IMR-90 (cell line): ENCODE data around the gene MOB1A. TPM values are rescaled to one million over a fixed set of nuclear protein-coding genes. Genes with fewer than 3 reads are reported as not detected.

ENCODE experiments used
- ATAC-seq: fragments of 200-7000 bp; cut with Tn5 transposase; 2 replicates; pipeline ENCODE4 v1.9.1; 2020; ENCODE audit warnings: low read depth, mild to moderate bottlenecking, moderate library complexity
- BruUV-seq: library from RNA; stranded (reverse); fragments of 400-500 nt; replicated peaks from 2 replicates; lab custom pipeline; 2021; lab: Mats Ljungman, UMichigan
- CTCF ChIA-PET: fragments of 300-600 bp; formaldehyde crosslinking; extraction: SDS; loops from one replicate; lab custom pipeline; 2021; ENCODE audit warnings: antibody characterized with exemption; lab: Yijun Ruan, JAX
- POLR2A ChIA-PET: fragments of 300-600 bp; sonication (Branson Sonifier 250); formaldehyde crosslinking; loops from one replicate; lab custom pipeline; 2022; ENCODE audit warnings: antibody characterized with exemption; ENCODE audit not compliant: unreplicated experiment; lab: Charles Lee
- DNase-seq: peaks from one replicate; pipeline ENCODE4 v3.0.0; 2013
- H2AFZ ChIP-seq: replicated peaks from 2 replicates; pipeline ENCODE3; 2013; ENCODE audit warnings: low read length, mild to moderate bottlenecking; ENCODE audit not compliant: poor library complexity
- H2AK5ac ChIP-seq: 2 replicates; pipeline ENCODE4 v1.6.1; 2013; ENCODE audit warnings: low read depth, low read length, inconsistent platforms
- H2AK9ac ChIP-seq: replicated peaks from 2 replicates; pipeline ENCODE3; 2013; ENCODE audit warnings: mild to moderate bottlenecking, low read depth, low read length, moderate library complexity; ENCODE audit not compliant: poor library complexity
- H2BK120ac ChIP-seq: 2 replicates; pipeline ENCODE4 v1.6.1; 2013; ENCODE audit warnings: low read depth, low read length, inconsistent platforms
- H2BK15ac ChIP-seq: 3 replicates; pipeline ENCODE4 v1.6.1; 2013; ENCODE audit warnings: low read depth, low read length, inconsistent platforms
- H2BK20ac ChIP-seq: 2 replicates; pipeline ENCODE4 v1.6.1; 2013; ENCODE audit warnings: low read depth, mild to moderate bottlenecking, inconsistent platforms, low read length, moderate library complexity
- H2BK5ac ChIP-seq: 2 replicates; pipeline ENCODE4 v1.6.1; 2013; ENCODE audit warnings: mild to moderate bottlenecking, low read depth, low read length, inconsistent platforms; ENCODE audit not compliant: poor library complexity, severe bottlenecking
- H3K14ac ChIP-seq: replicated peaks from 2 replicates; pipeline ENCODE4 v1.6.1; 2013; ENCODE audit warnings: low read depth, low read length, inconsistent platforms
- H3K18ac ChIP-seq: 2 replicates; pipeline ENCODE4 v1.6.1; 2013; ENCODE audit warnings: low read depth, low read length, control low read depth
- H3K23ac ChIP-seq: 2 replicates; pipeline ENCODE4 v1.6.1; 2013; ENCODE audit warnings: low read depth, low read length, inconsistent platforms
- H3K27ac ChIP-seq: 2 replicates; pipeline ENCODE4 v1.5.1; 2013; ENCODE audit warnings: mild to moderate bottlenecking, control low read depth, low read length; ENCODE audit not compliant: insufficient read depth
- H3K27me3 ChIP-seq: 2 replicates; pipeline ENCODE4 v1.6.1; 2013; ENCODE audit warnings: low read length; ENCODE audit not compliant: control insufficient read depth, insufficient read depth
- H3K36me3 ChIP-seq: 2 replicates; pipeline ENCODE4 v1.6.1; 2013; ENCODE audit warnings: low read length, mixed read lengths; ENCODE audit not compliant: control insufficient read depth, insufficient read depth
- H3K4ac ChIP-seq: 2 replicates; pipeline ENCODE4 v1.6.1; 2013; ENCODE audit warnings: low read depth, low read length, inconsistent platforms
- H3K4me1 ChIP-seq: 2 replicates; pipeline ENCODE4 v1.6.1; 2013; ENCODE audit warnings: low read length, mixed read lengths; ENCODE audit not compliant: control insufficient read depth, insufficient read depth
- H3K4me2 ChIP-seq: 2 replicates; pipeline ENCODE4 v1.6.1; 2013; ENCODE audit warnings: low read depth, mild to moderate bottlenecking, control low read depth, low read length, moderate library complexity
- H3K4me3 ChIP-seq: 2 replicates; pipeline ENCODE4 v1.5.1; 2013; ENCODE audit warnings: low read depth, mild to moderate bottlenecking, control low read depth, low read length, moderate library complexity; ENCODE audit not compliant: insufficient read depth
- H3K56ac ChIP-seq: 2 replicates; pipeline ENCODE4 v1.6.1; 2013; ENCODE audit warnings: low read length, inconsistent platforms; ENCODE audit not compliant: insufficient read depth; ENCODE audit errors: extremely low read depth
- H3K79me1 ChIP-seq, 2 experiments: 2 replicates each; pipeline ENCODE4 v1.6.1; 2013; ENCODE audit warnings: low read length in 2 of 2, inconsistent platforms in 1 of 2, low read depth in 1 of 2
- H3K9ac ChIP-seq: 2 replicates; pipeline ENCODE4 v1.6.1; 2013; ENCODE audit warnings: low read depth, low read length, control low read depth
- H3K9me1 ChIP-seq: 2 replicates; pipeline ENCODE4 v1.6.1; 2013; ENCODE audit warnings: low read length, inconsistent platforms; ENCODE audit not compliant: insufficient read depth
- H3K9me3 ChIP-seq: 2 replicates; pipeline ENCODE4 v1.6.1; 2013; ENCODE audit warnings: low read length; ENCODE audit not compliant: control insufficient read depth, insufficient read depth
- H4K20me1 ChIP-seq: 2 replicates; pipeline ENCODE4 v1.6.1; 2013; ENCODE audit warnings: low read length, inconsistent platforms; ENCODE audit not compliant: insufficient read depth
- H4K5ac ChIP-seq: 2 replicates; pipeline ENCODE4 v1.6.1; 2013; ENCODE audit warnings: mild to moderate bottlenecking, low read depth, low read length, control low read depth
- H4K8ac ChIP-seq, 2 experiments: 2 replicates each; pipeline ENCODE4 v1.6.1; 2013; ENCODE audit warnings: low read depth in 2 of 2, low read length in 2 of 2, control low read depth in 1 of 2, inconsistent platforms in 1 of 2
- H4K91ac ChIP-seq: 2 replicates; pipeline ENCODE4 v1.6.1; 2013; ENCODE audit warnings: low read depth, low read length, inconsistent platforms; ENCODE audit not compliant: insufficient read depth
- BHLHE40 ChIP-seq: fragments of 150-350 bp; IDR thresholded peaks from 2 replicates; pipeline ENCODE4 v1.6.1; 2016; ENCODE audit warnings: mild to moderate bottlenecking, low read depth, low read length
- CEBPB ChIP-seq: IDR thresholded peaks from 2 replicates; pipeline ENCODE4 v1.6.1; 2012; ENCODE audit warnings: low read depth, low read length, improper control_type of control experiment
- CHD1 ChIP-seq: IDR thresholded peaks from 2 replicates; pipeline ENCODE4 v1.6.1; 2012; ENCODE audit warnings: low read depth, low read length, improper control_type of control experiment
- FOS ChIP-seq: fragments of 150-350 bp; IDR thresholded peaks from 2 replicates; pipeline ENCODE4 v1.6.1; 2016; ENCODE audit warnings: low read depth, low read length
- MAFK ChIP-seq: IDR thresholded peaks from 2 replicates; pipeline ENCODE4 v1.6.1; 2012; ENCODE audit warnings: low read depth, low read length, improper control_type of control experiment
- MXI1 ChIP-seq: IDR thresholded peaks from 2 replicates; pipeline ENCODE4 v1.6.1; 2012; ENCODE audit warnings: low read depth, mild to moderate bottlenecking, low read length, moderate library complexity, borderline replicate concordance
- POLR2A ChIP-seq: IDR thresholded peaks from 2 replicates; pipeline ENCODE4 v1.6.1; 2012; ENCODE audit warnings: mild to moderate bottlenecking, low read depth, low read length
- RCOR1 ChIP-seq: IDR thresholded peaks from 2 replicates; pipeline ENCODE4 v1.6.1; 2012; ENCODE audit warnings: mild to moderate bottlenecking, low read length, improper control_type of control experiment; ENCODE audit not compliant: insufficient replicate concordance
- RFX5 ChIP-seq: IDR thresholded peaks from 2 replicates; pipeline ENCODE4 v1.8.0; 2012; ENCODE audit warnings: low read depth, mild to moderate bottlenecking, low read length, moderate library complexity
- SMC3 ChIP-seq: fragments of 150-350 bp; IDR thresholded peaks from 2 replicates; pipeline ENCODE4 v1.6.1; 2016; ENCODE audit warnings: low read depth, mild to moderate bottlenecking, antibody characterized with exemption, low read length, moderate library complexity
- WGBS, 2 experiments: methylation state at CpG; one replicate each; pipeline versions ENCODE4 v1.1.5 to v1.1.7; 2013; ENCODE audit warnings: missing lambda C conversion rate in 2 of 2; ENCODE audit not compliant: insufficient read length in 1 of 2; ENCODE audit errors: extremely low coverage in 2 of 2; 5-methylcytosine and 5-hydroxymethylcytosine counted together
- dilution Hi-C: fragments of 300-500 bp; cut with HindIII; formaldehyde crosslinking; loops from one replicate; pipeline ENCODE4 v1.14.3; 2018; ENCODE audit warnings: low sequenced_read_pairs; ENCODE audit not compliant: unreplicated experiment
- in situ Hi-C: fragments of 300-500 bp; cut with MboI; formaldehyde crosslinking; loops from 3 replicates; pipeline ENCODE4 v1.14.3; 2019; ENCODE audit warnings: low sequenced_read_pairs, inconsistent platforms, mixed read lengths
- intact Hi-C: fragments of 100-400 bp; cut with micrococcal nuclease; formaldehyde crosslinking; loops from 2 replicates; pipeline ENCODE4 v1.10.0; 2022
- polyA plus RNA-seq, 3 experiments: library from polyadenylated mRNA; depleted of rRNA; stranded (reverse); fragments of >200 nt; gene quantifications; 2 replicates each; pipeline ENCODE4 v1.2.3, GENCODE V29; 2012; ENCODE audit warnings: low replicate concordance in 1 of 3
- total RNA-seq: library from RNA; depleted of rRNA; stranded (reverse); fragments of >200 nt; gene quantifications from 2 replicates; pipeline ENCODE4 v1.2.3, GENCODE V29; 2012
- TF ChIP-seq, protein P1 (sequence below): fragments of 150-350 bp; IDR thresholded peaks from 2 replicates; pipeline ENCODE4 v1.6.1; 2016; ENCODE audit warnings: low read depth, mild to moderate bottlenecking, low read length, moderate library complexity, borderline replicate concordance

Gene MOB1A
- total and polyA plus RNA-seq, 2 of the 4 experiments (the other 2 are of a cell fraction), result 21.0 to 60.8 TPM

DNA sequence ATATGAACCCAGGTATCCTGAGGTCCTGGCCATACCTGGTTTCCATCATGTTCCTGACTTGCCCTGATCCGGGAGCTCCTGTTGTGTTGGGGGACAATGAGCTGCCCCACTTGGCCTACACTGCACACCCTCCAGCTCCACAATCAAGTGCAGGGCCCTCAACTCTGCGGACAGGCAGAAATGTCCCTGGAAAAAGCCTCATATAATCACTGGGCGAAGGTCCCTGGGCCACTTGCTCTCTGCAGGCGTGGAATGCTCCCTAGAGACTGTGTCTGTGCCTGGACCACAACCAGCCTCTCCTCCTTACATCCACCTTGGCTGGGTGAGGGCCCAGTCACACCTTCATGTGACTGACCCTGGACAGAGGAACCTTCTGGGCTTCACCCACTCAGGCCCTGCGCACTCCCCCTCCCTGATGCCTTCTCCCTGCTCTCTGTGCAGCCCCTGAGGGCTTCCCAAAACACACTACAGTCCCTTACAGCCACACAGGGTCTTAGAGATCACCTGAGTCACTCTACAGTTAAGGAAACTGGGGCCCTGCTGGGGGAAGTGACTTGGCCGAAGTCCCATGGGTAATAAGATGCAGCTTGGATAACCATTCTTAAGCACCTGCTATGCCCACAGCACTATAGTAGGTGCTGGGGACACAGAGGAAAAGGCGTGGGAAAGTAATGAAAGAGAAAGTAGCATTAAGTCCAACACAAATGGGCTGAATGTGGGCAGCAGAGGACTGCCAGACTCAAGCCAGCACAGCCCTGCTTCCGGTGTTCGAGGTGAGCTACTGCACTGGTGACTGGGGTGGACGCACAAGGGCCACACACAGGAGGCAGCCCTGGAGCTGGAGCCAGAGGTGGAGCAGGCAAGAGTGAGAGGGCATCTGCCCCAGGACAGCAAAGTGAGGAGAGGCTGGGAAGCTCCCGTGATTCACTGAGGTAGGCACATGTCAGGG is 40.8 kb downstream of the MOB1A start:
- no peak for ATAC-seq
- H4K20me1 ChIP-seq, result no peaks in the 10 kb centered on the region
- DNase-seq, result no peak
- H4K5ac ChIP-seq, result no peak overlapping the region
- no peak overlapping the region for H2BK120ac ChIP-seq
- no peak overlapping the region for H2AK5ac ChIP-seq
- no peak overlapping the region for H2AFZ ChIP-seq
- H4K91ac ChIP-seq, result no peak overlapping the region
- in situ Hi-C loops, result loop anchor here (25.0 kb wide), 1 partner anchor 301 kb away; the partner anchor contains the start of gene STAMBP
- no peak overlapping the region for H3K14ac ChIP-seq
- no peak overlapping the region for H3K4me3 ChIP-seq
- no TSS peak for BruUV-seq
- H3K27me3 ChIP-seq, result no peaks in the 10 kb centered on the region
- H3K27ac ChIP-seq, result no peak overlapping the region
- H3K9me3 ChIP-seq, result peaks cover 2% of the 10 kb centered on the region; the same call in 1 of the 2 replicates
- POLR2A ChIA-PET, result no interaction called here
- H3K4me2 ChIP-seq, result no peak overlapping the region
- peaks cover 5 to 27% of the 10 kb centered on the region in 2 experiments; a peak in 3 of 4 replicates for H3K79me1 ChIP-seq
- H3K23ac ChIP-seq, result no peak overlapping the region
- WGBS, 2 experiments, result 98% methylated on average over 5 of the region's 11 CpGs; no CpG with 5 or more reads in 1 of the 2 experiments
- CTCF ChIA-PET, result interaction anchor here (1.5 kb wide), 1 partner anchor 17 kb away, joined by 5 read pairs; no protein-coding TSS in a partner anchor
- no peak overlapping the region for H3K9ac ChIP-seq
- 0 out of 2 replicates have a peak, but pooled peaks cover 13% of the 10 kb centered on the region for H3K9me1 ChIP-seq
- H4K8ac ChIP-seq, result no peak overlapping the region
- peaks cover 15% of the 10 kb centered on the region for H3K36me3 ChIP-seq
- dilution Hi-C loops, result no loop called here
- TF ChIP-seq SMC3, result no peak
- TF ChIP-seq CEBPB, result no peak
- no peak for TF ChIP-seq RCOR1
- no peak for TF ChIP-seq RFX5
- TF ChIP-seq, protein P1, sequence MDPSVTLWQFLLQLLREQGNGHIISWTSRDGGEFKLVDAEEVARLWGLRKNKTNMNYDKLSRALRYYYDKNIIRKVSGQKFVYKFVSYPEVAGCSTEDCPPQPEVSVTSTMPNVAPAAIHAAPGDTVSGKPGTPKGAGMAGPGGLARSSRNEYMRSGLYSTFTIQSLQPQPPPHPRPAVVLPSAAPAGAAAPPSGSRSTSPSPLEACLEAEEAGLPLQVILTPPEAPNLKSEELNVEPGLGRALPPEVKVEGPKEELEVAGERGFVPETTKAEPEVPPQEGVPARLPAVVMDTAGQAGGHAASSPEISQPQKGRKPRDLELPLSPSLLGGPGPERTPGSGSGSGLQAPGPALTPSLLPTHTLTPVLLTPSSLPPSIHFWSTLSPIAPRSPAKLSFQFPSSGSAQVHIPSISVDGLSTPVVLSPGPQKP, result no peak
- TF ChIP-seq BHLHE40, result no peak
- TF ChIP-seq POLR2A, result no peak
- no peak for TF ChIP-seq MXI1
- no peak for TF ChIP-seq MAFK
- no peak for TF ChIP-seq FOS
- TF ChIP-seq CHD1, result no peak
- no peak overlapping the region for H2BK15ac ChIP-seq
- H3K4me1 ChIP-seq, result no peaks in the 10 kb centered on the region
- H3K4ac ChIP-seq, result no peak overlapping the region
- H2BK20ac ChIP-seq, result no peak overlapping the region
- H2AK9ac ChIP-seq, result no peak overlapping the region
- intact Hi-C loops, result no loop called here
- H3K18ac ChIP-seq, result no peak overlapping the region
- H2BK5ac ChIP-seq, result no peak overlapping the region
- H3K56ac ChIP-seq, result no peak overlapping the region
